Esophagus squamous epithelium (tissue), 4 donors: ENCODE measurements around the gene IL22RA2.

Experiments
- CTCF ChIP-seq, 6 experiments: fragments of 450-650 bp in 4 of 6; fragments of 200-600 bp in 2 of 6; sonication (generic) in 2 of 6; IDR thresholded peaks; one replicate each; pipeline ENCODE4 v1.5.1; 2016 to 2019; ENCODE audit warnings: antibody characterized with exemption in 6 of 6, mild to moderate bottlenecking in 4 of 6, moderate library complexity in 4 of 6
- POLR2A ChIP-seq, 4 donors: fragments of 450-650 bp; IDR thresholded peaks; one replicate each; pipeline ENCODE4 v1.6.1; 2017; ENCODE audit warnings: antibody characterized with exemption in 4 of 4, mild to moderate bottlenecking in 4 of 4, moderate library complexity in 3 of 4

GRCh38 chr6:137095651-137096238, 77.7 kb downstream of the IL22RA2 start:
- no peak for TF ChIP-seq CTCF (IDR thresholded peaks at IDR 0.05)
- no peak for TF ChIP-seq POLR2A (IDR thresholded peaks at IDR 0.05)
